CD4-positive, alpha-beta T cell treated with Interleukin-15 for 1 hour (primary cell): Measurements from ENCODE around the gene TOR1B.
"Not testable (repeated sequence)": the region's sequence is repeated elsewhere in the genome, so short reads cannot be mapped to it uniquely, and the experiment has no call there.

ENCODE experiments used
- DNase-seq: peaks from one replicate; pipeline ENCODE4 v3.0.0-alpha.2; 2020

Gene TOR1B, protein sequence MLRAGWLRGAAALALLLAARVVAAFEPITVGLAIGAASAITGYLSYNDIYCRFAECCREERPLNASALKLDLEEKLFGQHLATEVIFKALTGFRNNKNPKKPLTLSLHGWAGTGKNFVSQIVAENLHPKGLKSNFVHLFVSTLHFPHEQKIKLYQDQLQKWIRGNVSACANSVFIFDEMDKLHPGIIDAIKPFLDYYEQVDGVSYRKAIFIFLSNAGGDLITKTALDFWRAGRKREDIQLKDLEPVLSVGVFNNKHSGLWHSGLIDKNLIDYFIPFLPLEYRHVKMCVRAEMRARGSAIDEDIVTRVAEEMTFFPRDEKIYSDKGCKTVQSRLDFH

DNA sequence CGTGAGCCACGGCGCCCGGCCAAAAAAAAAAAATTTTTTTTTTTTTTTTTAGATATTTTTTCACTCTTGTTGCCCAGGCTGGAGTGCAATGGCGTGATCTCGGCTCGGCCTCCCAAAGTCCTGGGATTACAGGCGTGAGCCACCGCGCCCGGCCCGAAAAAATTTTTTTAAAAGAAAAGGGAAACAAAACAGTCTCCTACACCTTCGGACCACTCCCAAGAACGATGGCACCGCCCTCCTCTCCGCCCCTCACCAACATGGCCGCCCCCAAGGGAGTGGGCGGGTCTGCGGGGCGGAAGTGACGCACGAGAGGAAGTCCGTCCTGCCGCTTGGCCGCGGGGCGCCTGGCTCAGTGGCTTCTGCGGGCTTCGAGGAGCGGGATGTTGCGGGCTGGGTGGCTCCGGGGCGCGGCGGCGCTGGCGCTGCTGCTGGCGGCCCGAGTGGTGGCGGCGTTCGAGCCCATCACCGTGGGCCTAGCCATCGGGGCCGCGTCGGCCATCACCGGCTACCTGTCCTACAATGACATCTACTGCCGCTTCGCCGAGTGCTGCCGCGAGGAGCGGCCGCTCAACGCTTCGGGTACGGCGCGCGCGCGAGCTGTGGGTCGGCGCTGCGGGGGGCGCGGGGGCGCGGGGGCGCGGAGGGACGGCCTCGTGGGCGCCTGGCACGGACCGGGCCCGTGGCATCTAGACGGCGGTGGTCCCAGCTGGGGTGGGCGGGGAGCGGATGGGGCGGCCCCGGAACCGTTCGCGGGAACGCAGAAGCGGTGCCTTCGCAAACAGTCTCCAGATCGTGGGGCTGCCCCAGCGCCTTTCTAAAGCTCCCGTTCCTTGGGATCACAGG, at the start of gene TOR1B:
Gene TOR1B (plus strand): TSS at position 352 of the 843 bp plus-strand sequence. CDS start 29 bp downstream, at position 381.
- DNase-seq: peak; percentile 94

DNA sequence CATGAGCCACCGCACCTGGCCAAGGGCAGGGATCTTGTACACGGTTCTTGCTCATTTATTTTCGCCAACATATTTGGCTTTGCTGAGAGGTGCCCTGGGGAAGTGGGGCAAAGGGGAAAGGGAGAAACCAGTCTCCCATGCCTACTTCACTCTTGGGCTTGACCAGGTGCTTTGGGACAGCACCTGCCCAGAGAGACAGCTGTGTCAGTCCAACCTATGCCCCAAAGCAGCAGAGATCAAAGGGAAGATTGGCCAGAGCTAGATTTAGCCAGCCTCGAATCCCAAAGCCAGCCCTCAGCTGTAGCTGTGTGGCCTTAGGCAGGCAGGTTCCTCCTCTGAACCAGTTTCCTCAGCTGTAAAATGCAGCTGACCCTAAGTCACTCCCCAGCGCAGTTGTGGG, 47.8 kb upstream of the TOR1B start:
- no peak for DNase-seq

DNA sequence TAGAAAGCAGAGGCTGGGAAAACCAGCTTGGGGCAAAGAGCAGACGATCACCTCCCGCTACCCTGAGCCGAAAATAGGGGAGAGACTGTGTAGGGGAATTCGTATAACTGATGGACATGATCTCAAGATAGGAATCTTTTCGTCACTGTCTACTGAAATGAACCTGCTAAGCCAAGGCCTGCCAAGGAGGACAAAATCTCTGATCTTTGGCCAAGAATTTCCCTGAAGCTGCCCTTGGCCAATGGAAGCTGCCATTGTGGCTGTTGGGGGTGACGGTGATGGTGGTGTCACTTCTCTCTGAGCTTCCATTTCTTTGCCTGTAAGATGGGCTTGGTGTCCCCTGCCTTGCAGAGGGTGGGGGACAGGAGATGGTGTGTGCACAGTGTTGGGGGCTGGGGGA, 46.8 kb upstream of the TOR1B start:
- no peak for DNase-seq

DNA sequence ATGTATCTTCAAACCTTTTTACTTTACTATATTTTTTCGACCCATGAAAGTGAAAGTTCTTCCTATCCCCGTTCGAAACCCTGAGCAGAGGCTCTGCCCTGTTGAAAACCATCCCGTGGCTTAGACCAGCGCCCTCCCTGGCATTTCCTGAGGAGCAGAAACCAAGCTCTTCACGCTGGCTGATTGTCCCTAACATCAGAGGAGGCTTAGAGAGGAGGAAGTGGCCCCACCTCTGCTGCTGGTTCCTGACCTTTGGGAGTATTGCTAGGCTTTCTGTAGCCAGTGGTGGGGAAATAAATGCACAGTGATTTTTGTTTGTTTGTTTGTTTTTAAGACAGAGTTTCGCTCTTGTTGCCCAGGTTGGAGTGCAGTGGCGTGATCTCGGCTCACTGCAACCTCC, 45.9 kb upstream of the TOR1B start:
- DNase-seq: peak; percentile 65

DNA sequence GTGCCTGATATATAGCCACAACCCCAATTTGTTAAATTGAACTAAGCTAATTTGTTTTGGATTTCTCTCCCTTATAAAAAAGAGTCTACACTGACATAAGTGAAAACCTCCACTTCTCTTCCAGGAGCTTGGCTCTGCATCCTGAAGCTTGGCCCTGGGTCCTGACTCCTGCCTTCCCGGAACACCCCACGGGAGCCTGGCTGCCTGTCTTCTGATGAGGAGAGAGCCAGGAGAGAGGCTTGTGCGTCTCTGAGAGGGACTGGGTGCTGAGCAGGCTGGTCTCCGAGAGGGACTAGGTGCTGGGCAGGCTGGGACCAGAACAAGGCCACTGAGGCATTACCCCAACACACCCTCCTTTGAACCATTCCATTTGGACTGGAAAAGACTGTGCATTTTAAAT, 43.7 kb upstream of the TOR1B start:
- DNase-seq: no peak

DNA sequence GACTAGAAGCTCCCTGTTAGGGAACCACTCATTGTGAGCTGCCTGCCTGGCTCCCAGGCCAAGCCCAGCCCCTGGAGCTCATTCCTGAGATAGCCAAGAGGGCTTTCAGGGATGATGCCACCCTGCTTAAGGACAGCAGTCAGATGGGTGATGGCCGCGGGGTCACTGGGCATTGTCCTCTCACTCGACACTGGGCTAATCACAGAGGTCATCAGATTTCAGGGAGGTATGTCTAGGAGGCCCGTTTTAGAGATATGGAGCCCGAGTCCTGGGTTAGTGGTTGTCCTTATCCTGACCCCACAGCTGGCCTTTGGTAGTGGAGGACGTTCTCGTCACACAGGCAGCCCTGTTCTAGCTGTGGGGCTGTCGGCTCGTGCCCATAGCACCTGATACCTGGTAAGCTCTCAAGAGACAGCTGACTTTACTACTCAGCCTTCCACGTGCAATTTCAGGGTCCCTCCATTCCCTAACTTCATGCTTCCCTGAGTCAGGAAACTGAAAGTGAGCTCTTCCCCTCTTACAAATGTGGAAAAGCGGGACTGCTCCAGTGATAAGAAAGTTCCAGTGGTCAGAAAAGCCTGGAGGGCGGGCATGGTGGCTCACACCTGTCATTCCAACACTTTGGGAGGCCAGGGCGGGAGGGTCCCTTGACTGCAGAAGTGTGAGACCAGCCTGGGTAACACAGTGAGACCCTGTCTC, 43.0 kb upstream of the TOR1B start:
- DNase-seq: no peak

DNA sequence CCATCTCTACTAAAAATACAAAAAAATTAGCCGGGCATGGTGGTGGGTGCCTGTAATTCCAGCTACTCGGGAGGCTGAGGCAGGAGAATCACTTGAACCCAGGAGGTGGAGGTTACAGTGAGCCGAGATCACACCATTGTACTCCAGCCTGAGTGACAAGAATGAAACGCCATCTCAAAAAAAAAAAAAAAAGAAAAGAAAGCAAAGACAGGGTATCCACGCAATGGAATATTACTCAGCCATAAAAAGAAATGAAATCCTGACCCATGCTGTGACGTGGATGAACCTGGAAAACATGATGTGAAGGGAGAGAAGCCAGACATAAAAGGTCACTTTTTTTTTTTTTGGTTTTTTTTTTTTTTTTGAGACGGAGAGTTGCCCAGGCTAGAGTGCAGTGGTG, 42.2 kb upstream of the TOR1B start:
- DNase-seq: not testable (repeated sequence)

DNA sequence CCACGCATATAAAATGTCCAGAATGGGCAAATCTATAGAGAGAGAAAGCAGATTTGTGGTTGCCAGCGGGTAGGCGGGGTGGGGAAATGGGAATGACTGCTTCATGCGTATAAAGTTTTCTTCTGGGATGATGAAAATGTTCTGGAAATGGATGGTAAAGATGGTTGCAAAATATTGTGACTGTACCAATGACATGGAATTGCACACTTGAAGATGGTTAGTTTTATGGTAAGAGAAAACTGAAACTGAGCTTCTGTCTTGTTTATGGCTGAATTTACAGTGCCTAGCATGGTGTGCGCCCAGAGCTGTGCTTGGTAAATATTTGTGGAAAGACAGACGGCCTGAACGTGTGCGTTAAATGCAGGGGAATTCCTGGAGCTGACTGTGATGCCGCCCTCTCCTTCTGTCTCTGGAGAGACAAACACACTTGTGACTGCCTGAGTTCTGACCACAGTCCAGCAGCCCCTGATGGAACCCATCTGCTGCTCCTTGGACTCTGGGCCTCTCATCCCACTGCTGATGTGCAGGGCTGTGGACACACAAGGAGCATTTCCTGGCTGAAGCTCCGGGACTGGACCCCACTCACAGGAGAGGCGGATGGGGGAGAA, 41.6 kb upstream of the TOR1B start:
- no peak for DNase-seq

DNA sequence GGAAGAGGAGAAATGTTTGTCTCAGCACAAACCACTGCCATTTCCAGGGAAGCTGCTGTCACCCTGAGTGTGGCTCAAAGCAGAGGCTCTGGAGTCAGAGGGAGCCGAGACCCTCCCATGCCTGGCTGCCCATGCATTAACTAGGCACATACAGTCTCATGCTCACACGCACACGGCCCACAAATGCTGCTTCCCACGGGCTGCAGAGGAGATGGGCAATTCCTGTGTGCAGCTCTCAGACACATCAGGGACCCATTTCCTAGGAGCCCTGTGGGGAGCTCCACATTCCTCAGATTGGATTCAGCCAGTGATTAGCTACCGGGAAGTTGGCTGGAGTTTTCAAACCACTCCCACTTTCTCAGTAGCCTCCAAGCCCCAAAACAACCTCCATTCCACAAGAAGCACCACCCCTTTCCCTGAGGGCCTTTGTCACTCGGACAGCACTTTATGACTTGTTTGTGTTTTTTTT, 41.0 kb upstream of the TOR1B start:
- DNase-seq: no peak

DNA sequence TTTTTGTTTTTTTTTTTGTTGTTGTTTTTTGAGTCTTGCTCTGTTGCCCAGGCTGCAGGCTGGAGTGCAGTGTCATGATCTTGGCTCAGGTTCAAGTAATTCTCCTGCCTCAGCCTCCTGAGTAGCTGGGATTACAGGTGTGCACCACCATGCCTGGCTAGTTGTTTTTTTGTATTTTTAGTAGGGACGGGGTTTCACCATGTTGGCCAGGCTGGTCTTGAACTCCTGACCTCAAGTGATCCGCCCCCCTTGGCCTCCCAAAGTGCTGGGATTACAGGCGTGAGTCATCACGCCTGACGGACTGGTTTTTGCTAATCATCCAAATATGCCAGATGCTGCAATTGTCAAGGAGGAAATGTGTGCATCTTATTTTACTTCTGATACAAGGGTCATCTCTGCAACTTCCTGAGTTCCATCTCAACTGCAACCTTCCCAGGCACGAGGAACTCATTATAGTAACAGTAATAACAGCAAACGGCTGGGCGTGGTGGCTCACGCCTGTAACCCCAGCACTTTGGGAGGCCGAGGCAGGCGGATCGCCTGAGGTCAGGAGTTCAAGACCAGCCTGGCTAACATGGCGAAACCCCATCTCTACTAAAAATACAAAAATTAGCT, 40.5 kb upstream of the TOR1B start:
- DNase-seq: peak; percentile 79

DNA sequence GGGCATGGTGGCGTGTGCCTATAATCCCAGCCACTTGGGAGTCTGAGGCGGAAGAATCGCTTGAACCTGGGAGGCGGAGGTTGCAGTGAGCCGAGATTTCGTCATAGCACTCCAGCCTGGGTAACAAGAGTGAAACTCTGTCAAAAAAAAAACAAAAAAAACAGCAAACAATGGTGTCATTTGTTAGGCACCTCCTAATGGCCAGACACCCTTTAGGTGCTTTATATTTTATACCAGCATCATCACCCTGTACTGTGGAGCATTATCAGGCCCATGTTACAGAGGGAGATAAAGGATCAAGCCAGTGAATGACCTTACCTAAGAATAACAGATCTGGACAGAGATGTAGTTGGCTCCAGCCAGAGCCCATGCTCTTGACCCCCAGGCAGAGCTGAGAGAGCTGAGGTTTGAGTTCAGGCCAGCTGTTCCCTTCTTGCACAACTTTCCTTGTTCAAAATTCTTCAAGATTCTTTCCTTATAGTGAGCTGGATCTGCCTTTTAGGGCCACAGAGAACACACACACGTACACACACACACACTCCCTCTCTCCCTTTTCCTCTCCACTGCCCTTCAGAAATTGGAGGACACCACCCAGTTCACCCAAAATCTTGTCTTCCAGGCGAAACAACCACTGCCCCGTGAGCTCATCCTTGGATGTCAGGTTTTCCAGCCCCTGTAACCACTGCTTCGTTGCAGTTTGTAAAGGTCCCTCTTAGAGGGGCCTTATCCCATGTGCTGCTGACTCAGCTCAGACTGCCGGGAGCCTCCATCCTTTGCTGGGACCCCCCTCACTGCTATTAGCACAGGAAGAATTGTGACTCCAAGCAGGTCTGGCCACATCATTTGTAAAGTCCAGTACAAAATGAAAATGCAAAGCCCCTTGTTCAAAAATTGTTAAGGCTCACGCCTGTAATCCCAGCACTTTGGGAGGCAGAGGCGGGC, 39.7 kb upstream of the TOR1B start:
- no peak for DNase-seq

DNA sequence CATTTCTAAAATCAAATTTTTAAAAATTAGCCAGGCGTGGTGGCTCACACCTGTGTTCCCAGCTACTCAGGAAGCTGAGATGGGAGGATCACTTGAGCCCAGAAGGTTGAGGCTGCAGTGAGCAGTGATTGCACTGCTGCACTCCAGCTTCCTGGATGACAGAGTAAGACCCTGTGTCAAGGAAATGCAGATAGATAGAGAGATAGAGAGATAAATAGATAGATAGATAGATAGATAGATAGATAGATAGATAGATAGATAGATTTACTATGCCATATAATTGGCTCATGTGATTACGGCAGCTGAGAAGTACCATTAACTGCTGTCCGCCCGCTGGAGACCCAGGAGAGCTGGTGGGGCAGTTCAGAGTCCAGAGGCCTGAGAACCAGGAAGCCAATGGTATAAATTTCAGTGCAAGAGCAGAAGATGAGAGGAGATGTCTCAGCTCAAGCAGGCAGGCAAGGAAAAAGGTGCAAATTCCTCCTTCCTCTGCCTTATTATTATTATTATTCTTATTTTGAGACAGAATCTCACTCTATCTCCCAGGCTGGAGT, 37.1 kb upstream of the TOR1B start:
- DNase-seq: no peak

DNA sequence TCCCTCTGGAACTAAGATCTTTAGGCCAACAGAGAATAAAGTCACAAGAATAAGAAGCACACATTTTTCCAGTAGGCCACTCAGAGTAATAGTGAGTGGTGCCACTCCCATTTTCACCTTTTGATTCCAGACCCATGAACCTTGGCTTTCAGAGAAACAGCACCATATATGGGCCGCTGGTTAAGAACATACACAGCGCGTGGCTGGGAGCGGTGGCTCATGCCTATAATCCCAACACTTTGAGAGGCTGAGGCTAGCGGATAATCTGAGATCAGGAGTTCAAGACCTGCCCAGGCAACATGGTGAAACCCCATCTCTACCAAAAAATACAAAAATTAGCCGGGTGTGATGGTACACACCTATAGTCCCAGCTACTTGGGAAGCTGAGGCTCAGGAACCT, 34.5 kb upstream of the TOR1B start:
- no peak for DNase-seq

DNA sequence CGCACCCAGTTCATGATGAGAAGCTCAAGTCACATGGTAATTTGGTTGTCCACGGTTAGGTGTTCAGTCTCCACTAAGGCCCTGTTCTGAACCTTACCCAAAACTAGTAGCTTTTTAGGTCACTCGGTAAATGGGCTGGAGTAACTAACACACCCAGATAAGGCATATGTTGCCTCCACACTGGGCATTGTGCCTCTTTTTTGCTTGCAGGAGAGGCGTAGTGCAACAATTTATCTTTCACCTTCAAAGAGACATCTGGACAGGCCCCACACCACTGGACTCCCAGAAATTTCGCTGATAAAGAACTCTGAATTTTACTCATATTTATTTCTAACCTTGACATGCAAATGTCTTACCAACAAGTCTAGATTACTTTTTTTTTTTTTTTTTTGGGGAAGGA, 33.3 kb upstream of the TOR1B start:
- no peak for DNase-seq

DNA sequence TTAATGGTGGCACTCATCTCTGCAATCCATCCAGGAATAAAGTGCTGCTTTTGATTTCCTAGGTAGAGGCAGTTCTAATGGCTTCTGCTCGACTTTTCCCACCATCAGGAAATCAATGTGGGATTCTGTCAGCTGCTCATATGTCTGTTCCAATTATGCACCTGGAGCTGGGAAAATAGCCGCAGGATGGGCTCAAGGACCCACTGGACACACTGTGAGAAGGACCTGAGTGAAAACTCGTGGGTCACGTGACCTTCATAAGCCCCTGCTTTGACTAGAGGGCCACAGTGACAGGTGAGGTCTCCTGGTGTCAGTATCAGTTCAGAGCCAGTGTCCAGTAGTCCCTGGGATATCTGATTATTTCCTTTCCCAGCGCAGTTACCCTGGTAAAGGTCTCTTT, 32.2 kb upstream of the TOR1B start:
- DNase-seq: no peak

DNA sequence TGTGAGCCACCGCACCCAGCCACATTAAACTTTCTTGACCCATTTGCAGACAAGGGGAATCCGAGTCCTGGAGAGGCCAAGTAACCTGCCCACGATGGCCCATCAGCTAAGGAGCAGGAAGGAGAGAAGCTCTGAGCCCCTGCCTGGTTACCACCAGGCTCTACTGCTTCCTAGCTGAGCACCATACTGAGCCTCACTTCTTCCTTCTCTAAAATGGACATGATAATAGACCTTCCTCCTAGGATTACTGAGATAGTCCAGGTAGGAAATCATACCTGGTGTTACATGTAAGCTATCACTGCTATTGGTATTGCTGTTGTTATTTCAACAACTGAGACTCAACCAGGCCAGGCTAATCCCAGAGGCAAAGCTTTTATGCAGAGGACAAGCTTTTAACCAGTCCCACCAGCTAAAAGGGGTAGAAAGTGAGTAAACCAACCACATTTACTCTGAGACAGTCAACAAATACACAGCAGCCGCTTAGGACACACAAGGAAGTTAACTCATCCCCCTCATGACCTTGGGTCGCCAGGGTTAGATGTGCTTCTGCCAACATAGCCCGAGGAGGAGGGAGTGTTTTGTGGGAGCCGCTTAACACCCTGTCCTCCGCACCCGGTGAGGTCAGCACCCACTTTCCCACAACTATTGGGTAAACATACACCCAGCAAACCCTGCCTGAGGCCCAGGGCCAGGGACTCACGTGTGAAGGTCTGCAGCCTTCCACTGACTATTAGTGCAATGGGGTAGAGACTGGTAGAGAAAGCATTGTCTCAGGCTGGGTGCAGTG, 29.5 kb upstream of the TOR1B start:
- DNase-seq: peak; percentile 87

DNA sequence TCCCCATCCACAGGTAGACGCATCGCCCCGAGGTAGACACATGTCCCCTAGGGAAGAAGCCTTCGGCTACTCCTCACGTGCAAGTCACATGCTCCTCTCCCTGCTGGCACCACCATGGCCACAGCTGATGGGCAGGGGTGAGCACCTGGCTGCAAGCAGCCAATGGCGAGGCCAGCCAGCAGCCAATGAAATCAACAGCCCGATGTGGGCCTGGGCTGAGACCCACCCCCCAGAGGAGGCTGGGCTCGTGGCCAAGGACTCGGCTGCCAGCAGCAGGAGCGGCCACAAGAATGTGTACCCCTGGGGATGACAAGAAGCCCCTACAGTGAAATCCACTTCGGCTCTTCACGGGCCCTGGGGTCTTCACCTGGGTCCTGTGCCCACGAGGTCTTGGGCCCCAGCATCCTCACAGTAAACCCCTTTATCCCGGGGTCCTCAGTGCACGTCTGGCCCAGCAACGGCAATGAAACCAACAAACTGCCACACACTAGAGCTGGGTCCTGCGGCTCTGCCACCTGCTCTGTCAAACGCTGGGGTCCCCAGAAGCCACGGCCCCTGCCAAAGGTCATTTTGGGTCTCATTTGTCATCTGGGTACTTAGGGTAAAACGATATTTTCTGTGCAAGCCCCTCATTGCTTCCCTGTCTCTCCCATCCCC, 28.1 kb upstream of the TOR1B start:
- DNase-seq: no peak

DNA sequence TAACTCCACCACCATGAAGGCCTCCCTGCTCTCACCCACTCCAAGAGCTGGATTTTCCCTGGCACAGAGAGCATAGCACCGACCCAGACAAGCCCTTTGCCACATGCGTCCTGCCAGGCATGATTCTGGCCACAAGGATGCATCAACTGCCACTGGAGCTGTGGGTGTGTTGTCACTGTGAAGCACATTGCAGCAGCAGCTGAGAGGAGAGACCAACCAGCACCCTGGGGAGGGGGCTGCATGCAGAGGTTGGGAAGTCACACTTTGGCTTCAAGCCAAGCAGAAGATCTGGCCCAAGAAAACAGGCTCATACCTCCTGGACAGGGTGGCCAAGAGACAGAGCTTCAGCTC, 27.6 kb upstream of the TOR1B start:
- peak; percentile 24 for DNase-seq

DNA sequence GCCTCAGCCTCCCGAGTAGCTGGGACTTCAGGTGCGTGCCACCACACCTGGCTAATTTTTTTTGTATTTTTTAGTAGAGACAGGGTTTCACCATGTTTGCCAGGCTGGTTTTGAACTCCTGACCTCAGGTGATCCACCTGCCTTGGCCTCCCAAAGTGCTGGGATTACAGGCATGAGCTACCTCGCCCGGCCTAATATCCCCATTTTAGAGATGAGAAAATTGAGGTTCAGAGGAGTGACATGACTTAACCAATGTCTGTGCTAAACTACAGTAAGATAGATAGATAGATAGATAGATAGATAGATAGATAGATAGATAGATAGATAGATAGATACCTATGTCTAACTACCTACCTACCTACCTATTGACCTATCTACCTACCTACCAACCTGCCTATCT, 26.9 kb upstream of the TOR1B start:
- not testable (repeated sequence) for DNase-seq

DNA sequence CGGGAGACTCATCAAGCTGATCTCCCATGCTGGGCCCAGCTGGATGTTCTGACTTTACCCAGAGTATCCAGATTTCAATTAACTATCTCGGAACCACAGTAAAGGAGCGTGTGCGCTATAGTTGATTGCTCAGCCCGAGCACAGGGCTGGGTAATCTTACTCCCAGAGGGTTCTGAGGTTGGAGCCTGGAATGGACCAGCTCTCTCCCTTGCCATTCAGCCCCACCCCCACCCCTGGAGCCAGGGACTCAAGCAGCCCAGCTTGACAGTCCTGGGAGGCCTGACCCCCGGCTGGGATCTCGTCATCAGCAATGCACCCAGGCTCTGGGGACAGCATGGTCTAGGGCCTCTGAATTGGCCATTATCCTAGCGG, 26.4 kb upstream of the TOR1B start:
- no peak for DNase-seq
